Measurements from ENCODE around the gene MOB3B.

Gene MOB3B

GRCh38 chr9:27431543-27432147 lies 98.0 kb downstream of the MOB3B start:
- Histone ChIP-seq H3F3A (ENCODE audit: insufficient read depth, low read length) (no peaks in the 10 kb centered on the region), H3K9me3 (ENCODE audit: low read length) (no peaks in the 10 kb centered on the region), H2AFZ (ENCODE audit: low read length) (no peak overlapping the region), H3K27me3 (ENCODE audit: insufficient read depth, low read length) (no peaks in the 10 kb centered on the region), H3K4me3 (ENCODE audit: low read depth, low read length, poor library complexity, severe bottlenecking) (no peak overlapping the region), H3K79me2 (ENCODE audit: insufficient read depth, low read length) (no peaks in the 10 kb centered on the region), H3K9ac (ENCODE audit: low read length) (no peak overlapping the region), H3K9me2 (ENCODE audit: low read depth, low read length) (no peaks in the 10 kb centered on the region), H4K20me1 (ENCODE audit: insufficient read depth, low read length) (no peaks in the 10 kb centered on the region), H3K4me1 (ENCODE audit: insufficient read depth, low read length, severe bottlenecking) (no peaks in the 10 kb centered on the region), H3K4me2 (ENCODE audit: low read length) (no peak overlapping the region), H3K27ac (ENCODE audit: low read depth, low read length, poor library complexity, severe bottlenecking) (no peak overlapping the region), H3K36me3 (ENCODE audit: insufficient read depth, low read length) (no peaks in the 10 kb centered on the region)
- TF ChIP-seq CTCF (IDR thresholded peaks at IDR 0.05; ENCODE audit: low read length) (no peak), EZH2 (IDR thresholded peaks at IDR 0.05; ENCODE audit: borderline replicate concordance, low read length) (no peak)

GRCh38 chr9:27430750-27431535 lies 98.7 kb downstream of the MOB3B start:
- Histone ChIP-seq H3K36me3 (ENCODE audit: insufficient read depth, low read length) (no peaks in the 10 kb centered on the region), H3K4me3 (ENCODE audit: low read depth, low read length, poor library complexity, severe bottlenecking) (no peak overlapping the region), H3K27me3 (ENCODE audit: insufficient read depth, low read length) (no peaks in the 10 kb centered on the region), H2AFZ (ENCODE audit: low read length) (no peak overlapping the region), H3F3A (ENCODE audit: insufficient read depth, low read length) (no peaks in the 10 kb centered on the region), H3K9me3 (ENCODE audit: low read length) (no peaks in the 10 kb centered on the region), H4K20me1 (ENCODE audit: insufficient read depth, low read length) (no peaks in the 10 kb centered on the region), H3K79me2 (ENCODE audit: insufficient read depth, low read length) (no peaks in the 10 kb centered on the region), H3K9me2 (ENCODE audit: low read depth, low read length) (no peaks in the 10 kb centered on the region), H3K9ac (ENCODE audit: low read length) (no peak overlapping the region), H3K4me2 (ENCODE audit: low read length) (no peak overlapping the region), H3K27ac (ENCODE audit: low read depth, low read length, poor library complexity, severe bottlenecking) (no peak overlapping the region), H3K4me1 (ENCODE audit: insufficient read depth, low read length, severe bottlenecking) (no peaks in the 10 kb centered on the region)
- no peak for TF ChIP-seq EZH2 (IDR thresholded peaks at IDR 0.05; ENCODE audit: borderline replicate concordance, low read length)
- no peak for TF ChIP-seq CTCF (IDR thresholded peaks at IDR 0.05; ENCODE audit: low read length)

- no peaks in the 10 kb centered on the region for H3K36me3 ChIP-seq (ENCODE audit: insufficient read depth, low read length)
- H3K9ac ChIP-seq (ENCODE audit: low read length): no peak overlapping the region
- no peaks in the 10 kb centered on the region for H3K79me2 ChIP-seq (ENCODE audit: insufficient read depth, low read length)
- no peaks in the 10 kb centered on the region for H3F3A ChIP-seq (ENCODE audit: insufficient read depth, low read length)
- no peak overlapping the region for H3K4me3 ChIP-seq (ENCODE audit: low read depth, low read length, poor library complexity, severe bottlenecking)
- H3K9me3 ChIP-seq (ENCODE audit: low read length): no peaks in the 10 kb centered on the region
- no peak overlapping the region for H2AFZ ChIP-seq (ENCODE audit: low read length)
- no peaks in the 10 kb centered on the region for H3K27me3 ChIP-seq (ENCODE audit: insufficient read depth, low read length)
- TF ChIP-seq CTCF (IDR thresholded peaks at IDR 0.05; ENCODE audit: low read length) (no peak), EZH2 (IDR thresholded peaks at IDR 0.05; ENCODE audit: borderline replicate concordance, low read length) (no peak)
- no peaks in the 10 kb centered on the region for H3K4me1 ChIP-seq (ENCODE audit: insufficient read depth, low read length, severe bottlenecking)
- H3K9me2 ChIP-seq (ENCODE audit: low read depth, low read length): no peaks in the 10 kb centered on the region
- no peaks in the 10 kb centered on the region for H4K20me1 ChIP-seq (ENCODE audit: insufficient read depth, low read length)
- no peak overlapping the region for H3K27ac ChIP-seq (ENCODE audit: low read depth, low read length, poor library complexity, severe bottlenecking)
- no peak overlapping the region for H3K4me2 ChIP-seq (ENCODE audit: low read length)
These were observed 99.7 kb downstream of the MOB3B start for GRCh38 chr9:27429917-27430316.
